Nephron progenitor cell (in vitro differentiated cells): ENCODE results near the gene KIRREL3.
"Not testable (repeated sequence)": the region's sequence is repeated elsewhere in the genome, so short reads cannot be mapped to it uniquely, and the experiment has no call there.

ENCODE experiments used
- DNase-seq: peaks from one replicate; pipeline ENCODE4 v3.0.0; 2021
- H3K27ac Mint-ChIP-seq: 2 replicates; pipeline ENCODE4 v1.8.0; 2021; ENCODE audit warnings: mild to moderate bottlenecking, moderate library complexity, mixed read lengths
- H3K27me3 Mint-ChIP-seq: 2 replicates; pipeline ENCODE4 v1.8.0; 2021; ENCODE audit warnings: mild to moderate bottlenecking, low read depth, mixed read lengths; ENCODE audit not compliant: poor library complexity
- H3K36me3 Mint-ChIP-seq: 2 replicates; pipeline ENCODE4 v1.8.0; 2021; ENCODE audit warnings: low read depth, mixed read lengths
- H3K4me1 Mint-ChIP-seq: 2 replicates; pipeline ENCODE4 v1.8.0; 2021; ENCODE audit warnings: mixed read lengths
- H3K4me3 Mint-ChIP-seq: 2 replicates; pipeline ENCODE4 v1.8.0; 2021; ENCODE audit warnings: mild to moderate bottlenecking, moderate library complexity, mixed read lengths
- H3K9me3 Mint-ChIP-seq: 2 replicates; pipeline ENCODE4 v1.8.0; 2021; ENCODE audit warnings: mild to moderate bottlenecking, moderate library complexity, mixed read lengths
- CTCF ChIP-seq: fragments of 200-600 bp; sonication (generic); IDR thresholded peaks from 2 replicates; pipeline ENCODE4 v1.5.0; 2021; ENCODE audit warnings: antibody characterized with exemption

KIRREL3 gene

GRCh38 chr11:126387857-126388256 lies 612.7 kb downstream of the KIRREL3 start:
- H3K4me3 Mint-ChIP-seq: no peak overlapping the region
- no peaks in the 10 kb centered on the region for H3K27me3 Mint-ChIP-seq
- no peak for DNase-seq
- no peaks in the 10 kb centered on the region for H3K9me3 Mint-ChIP-seq
- TF ChIP-seq CTCF: no peak
- H3K27ac Mint-ChIP-seq: peak overlapping the region; percentile 11
- H3K4me1 Mint-ChIP-seq: peaks cover 47% of the 10 kb centered on the region
- peaks cover 5% of the 10 kb centered on the region for H3K36me3 Mint-ChIP-seq

- H3K4me3 Mint-ChIP-seq, H3K27me3 Mint-ChIP-seq, H3K27ac Mint-ChIP-seq, H3K36me3 Mint-ChIP-seq, H3K9me3 Mint-ChIP-seq: not testable (repeated sequence)
- peak; percentile 36 for DNase-seq
- H3K4me1 Mint-ChIP-seq: peaks cover 36% of the 10 kb centered on the region
Observed at GRCh38 chr11:126386729-126387071, 613.9 kb downstream of the KIRREL3 start.

GRCh38 chr11:126385991-126386728 lies 614.4 kb downstream of the KIRREL3 start:
- H3K4me1 Mint-ChIP-seq: peaks cover 30% of the 10 kb centered on the region
- no peak for DNase-seq
- no peak for TF ChIP-seq CTCF
- no peaks in the 10 kb centered on the region for H3K9me3 Mint-ChIP-seq
- H3K27me3 Mint-ChIP-seq: no peaks in the 10 kb centered on the region
- no peak overlapping the region for H3K4me3 Mint-ChIP-seq
- H3K27ac Mint-ChIP-seq: peak overlapping the region; percentile 83
- peaks cover 5% of the 10 kb centered on the region for H3K36me3 Mint-ChIP-seq

- H3K27me3 Mint-ChIP-seq: no peaks in the 10 kb centered on the region
- DNase-seq: no peak
- no peak overlapping the region for H3K27ac Mint-ChIP-seq
- TF ChIP-seq CTCF: no peak
- peaks cover 5% of the 10 kb centered on the region for H3K36me3 Mint-ChIP-seq
- no peaks in the 10 kb centered on the region for H3K9me3 Mint-ChIP-seq
- peaks cover 36% of the 10 kb centered on the region for H3K4me1 Mint-ChIP-seq
- no peak overlapping the region for H3K4me3 Mint-ChIP-seq
Observed at GRCh38 chr11:126384449-126385070, 616.0 kb downstream of the KIRREL3 start.

- Mint-ChIP-seq H3K27me3 (no peaks in the 10 kb centered on the region), H3K4me3 (no peak overlapping the region), H3K4me1 (peaks cover 42% of the 10 kb centered on the region), H3K27ac (no peak overlapping the region), H3K9me3 (no peaks in the 10 kb centered on the region), H3K36me3 (peaks cover 5% of the 10 kb centered on the region)
- no peak for DNase-seq
- TF ChIP-seq CTCF: no peak
Observed at GRCh38 chr11:126383339-126384335, 616.9 kb downstream of the KIRREL3 start.

- H3K27ac Mint-ChIP-seq, H3K27me3 Mint-ChIP-seq, H3K36me3 Mint-ChIP-seq, H3K9me3 Mint-ChIP-seq, DNase-seq, H3K4me3 Mint-ChIP-seq: not testable (repeated sequence)
- peaks cover 43% of the 10 kb centered on the region for H3K4me1 Mint-ChIP-seq
Observed at GRCh38 chr11:126382641-126383040, 617.9 kb downstream of the KIRREL3 start.

- H3K4me3 Mint-ChIP-seq, H3K36me3 Mint-ChIP-seq, DNase-seq, H3K27me3 Mint-ChIP-seq, H3K9me3 Mint-ChIP-seq, H3K27ac Mint-ChIP-seq: not testable (repeated sequence)
- peaks cover 40% of the 10 kb centered on the region for H3K4me1 Mint-ChIP-seq
Observed at GRCh38 chr11:126381960-126382359, 618.6 kb downstream of the KIRREL3 start.
